Measurements from ENCODE around the gene CRY2.

- TF ChIP-seq, protein P1, sequence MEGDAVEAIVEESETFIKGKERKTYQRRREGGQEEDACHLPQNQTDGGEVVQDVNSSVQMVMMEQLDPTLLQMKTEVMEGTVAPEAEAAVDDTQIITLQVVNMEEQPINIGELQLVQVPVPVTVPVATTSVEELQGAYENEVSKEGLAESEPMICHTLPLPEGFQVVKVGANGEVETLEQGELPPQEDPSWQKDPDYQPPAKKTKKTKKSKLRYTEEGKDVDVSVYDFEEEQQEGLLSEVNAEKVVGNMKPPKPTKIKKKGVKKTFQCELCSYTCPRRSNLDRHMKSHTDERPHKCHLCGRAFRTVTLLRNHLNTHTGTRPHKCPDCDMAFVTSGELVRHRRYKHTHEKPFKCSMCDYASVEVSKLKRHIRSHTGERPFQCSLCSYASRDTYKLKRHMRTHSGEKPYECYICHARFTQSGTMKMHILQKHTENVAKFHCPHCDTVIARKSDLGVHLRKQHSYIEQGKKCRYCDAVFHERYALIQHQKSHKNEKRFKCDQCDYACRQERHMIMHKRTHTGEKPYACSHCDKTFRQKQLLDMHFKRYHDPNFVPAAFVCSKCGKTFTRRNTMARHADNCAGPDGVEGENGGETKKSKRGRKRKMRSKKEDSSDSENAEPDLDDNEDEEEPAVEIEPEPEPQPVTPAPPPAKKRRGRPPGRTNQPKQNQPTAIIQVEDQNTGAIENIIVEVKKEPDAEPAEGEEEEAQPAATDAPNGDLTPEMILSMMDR (IDR thresholded peaks at IDR 0.05), result no peak
- TF ChIP-seq POLR2A (IDR thresholded peaks at IDR 0.05) (no peak), POLR2AphosphoS5 (IDR thresholded peaks at IDR 0.05) (no peak)
Observed at GRCh38 chr11:45852712-45853101, 5.4 kb downstream of the CRY2 start.
